Astrocyte (in vitro differentiated cells and primary cell): ENCODE measurements around the gene BACH2.

ENCODE experiments used
- CTCF ChIP-seq: IDR thresholded peaks from 2 replicates; pipeline ENCODE4 v1.5.1; 2011; ENCODE audit warnings: low read depth, mild to moderate bottlenecking, inconsistent platforms, low read length, moderate library complexity; ENCODE audit not compliant: insufficient read depth
- EZH2 ChIP-seq: IDR thresholded peaks from 2 replicates; pipeline ENCODE4 v1.6.1; 2012; ENCODE audit warnings: mild to moderate bottlenecking, low read length, inconsistent platforms; ENCODE audit not compliant: insufficient read depth

DNA sequence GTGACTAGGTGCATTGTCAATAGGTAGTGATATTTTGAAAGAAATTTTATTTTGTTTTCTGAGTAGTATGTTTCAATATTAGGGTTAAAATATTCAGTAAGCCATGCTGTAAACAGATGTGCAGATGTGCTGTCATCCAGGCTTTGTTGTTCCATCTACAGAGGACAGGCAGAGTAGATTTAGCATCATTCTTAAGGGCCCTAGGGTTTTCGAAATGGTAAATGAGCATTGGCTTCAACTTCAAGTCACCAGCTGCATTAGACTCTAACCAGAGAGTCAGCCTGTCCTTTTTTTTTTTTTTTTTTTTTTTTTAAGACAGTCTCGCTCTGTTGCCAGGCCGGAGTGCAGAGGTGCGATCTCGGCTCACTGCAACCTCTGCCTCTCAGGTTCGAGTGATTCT lies 27.1 kb upstream of the BACH2 start:
- TF ChIP-seq EZH2 (no peak), CTCF (no peak)
